NCI-H748 treated with DMSO at 0.1 percent for 48 hours (cell line): ENCODE data around the gene MOCOS.

Experiments used
- DNase-seq: peaks from one replicate; lab custom pipeline; 2025; lab: John Stamatoyannopoulos, UW

MOCOS gene

GRCh38 chr18:36304723-36305122 lies 117.4 kb downstream of the MOCOS start:
- DNase-seq: no peak

DNA sequence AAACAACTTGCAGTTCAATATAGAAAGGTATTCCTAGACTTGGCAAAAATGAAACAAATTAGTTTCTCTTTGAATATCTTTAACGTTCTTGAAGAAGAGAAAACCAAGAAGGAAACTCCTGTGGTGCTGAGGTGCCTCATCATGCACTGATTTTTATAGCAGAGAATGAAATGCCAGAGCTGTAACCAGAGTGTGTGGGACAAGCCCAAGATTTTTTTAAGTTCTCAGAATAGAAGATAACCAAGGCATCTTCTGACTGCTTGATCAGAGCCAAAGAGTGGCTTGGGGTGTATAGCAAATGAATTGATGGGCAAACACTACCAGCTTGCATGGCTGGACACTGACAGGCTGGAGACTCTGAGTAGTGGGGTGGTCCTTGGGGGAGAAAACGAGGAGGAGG lies 118.1 kb downstream of the MOCOS start:
- no peak for DNase-seq

DNA sequence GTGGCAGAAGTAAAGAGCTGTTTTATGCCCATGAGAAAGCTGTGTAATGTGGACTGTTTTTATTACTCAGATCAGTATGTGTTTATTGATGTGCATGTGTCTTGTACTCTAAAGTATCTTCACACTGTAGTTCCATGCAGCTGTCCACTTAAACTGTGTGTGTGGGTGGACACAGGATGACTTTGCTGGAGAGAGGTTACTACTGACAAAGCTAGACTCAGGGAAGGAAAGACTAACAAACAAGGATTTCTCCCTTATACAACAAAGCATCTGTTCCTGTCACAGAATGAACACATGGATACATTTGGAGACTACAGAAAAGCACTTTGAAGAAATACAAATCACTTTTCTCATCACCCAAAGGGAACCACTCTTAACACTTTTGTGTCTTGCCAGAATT lies 120.2 kb downstream of the MOCOS start:
- DNase-seq: no peak

GRCh38 chr18:36308711-36309435 lies 121.6 kb downstream of the MOCOS start:
- DNase-seq: no peak

- DNase-seq: no peak
These were observed 122.4 kb downstream of the MOCOS start for GRCh38 chr18:36309436-36310391.

DNA sequence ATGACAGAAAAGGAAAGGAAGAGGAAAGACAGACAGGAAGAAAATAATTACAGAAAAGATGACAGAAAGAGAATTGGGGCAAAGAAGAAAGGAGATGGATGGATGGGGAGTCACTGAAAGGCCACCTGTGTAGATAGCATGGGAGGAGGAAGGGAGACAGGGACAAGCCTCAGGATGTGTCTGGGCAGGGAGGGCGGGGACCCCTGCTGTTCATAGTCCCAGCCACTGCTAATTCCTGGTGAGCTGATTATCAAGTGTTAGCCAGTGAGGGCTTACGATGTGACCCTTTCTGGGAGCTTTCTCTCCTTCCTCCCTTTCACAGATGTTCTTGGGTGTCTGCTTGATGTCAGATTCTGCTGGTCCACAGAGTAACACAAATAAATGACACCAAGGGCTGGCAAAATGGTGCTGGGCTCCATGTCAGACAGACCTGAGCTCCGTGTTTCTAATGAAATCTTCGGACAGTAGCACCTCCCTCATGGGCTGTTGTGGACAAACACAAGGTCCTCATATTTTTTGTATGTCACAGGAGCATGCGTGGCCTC lies 123.8 kb downstream of the MOCOS start:
- no peak for DNase-seq

DNA sequence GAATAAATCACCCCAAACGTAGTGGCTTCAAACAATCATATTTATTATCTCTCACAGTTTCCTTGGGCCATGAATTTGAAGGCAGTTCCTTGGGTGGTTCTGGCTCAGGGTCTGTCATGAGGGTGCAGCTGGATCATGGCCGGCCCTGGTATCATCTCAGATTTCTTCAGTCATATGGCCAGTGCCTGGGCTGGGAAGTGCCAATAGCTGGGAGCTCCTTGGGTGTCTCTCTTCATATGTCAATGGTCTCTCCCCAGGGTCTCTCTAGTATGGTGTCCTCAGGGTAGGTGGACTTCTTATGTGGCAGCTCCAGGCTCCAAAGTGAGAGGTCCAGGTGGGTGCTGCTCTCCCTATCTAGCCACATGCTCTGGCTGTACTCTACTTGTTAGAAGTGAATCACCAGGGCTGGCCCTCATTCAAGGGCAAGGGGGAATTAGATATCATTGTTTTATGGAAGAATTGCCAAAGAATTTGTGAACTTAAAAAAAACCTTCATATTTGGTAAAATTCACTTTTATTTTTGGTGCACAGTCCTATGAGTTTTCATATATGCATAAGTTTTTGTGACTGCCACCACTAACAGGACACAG lies 125.6 kb downstream of the MOCOS start:
- no peak for DNase-seq

- DNase-seq: no peak
These were observed 126.8 kb downstream of the MOCOS start for GRCh38 chr18:36314098-36314497.

DNA sequence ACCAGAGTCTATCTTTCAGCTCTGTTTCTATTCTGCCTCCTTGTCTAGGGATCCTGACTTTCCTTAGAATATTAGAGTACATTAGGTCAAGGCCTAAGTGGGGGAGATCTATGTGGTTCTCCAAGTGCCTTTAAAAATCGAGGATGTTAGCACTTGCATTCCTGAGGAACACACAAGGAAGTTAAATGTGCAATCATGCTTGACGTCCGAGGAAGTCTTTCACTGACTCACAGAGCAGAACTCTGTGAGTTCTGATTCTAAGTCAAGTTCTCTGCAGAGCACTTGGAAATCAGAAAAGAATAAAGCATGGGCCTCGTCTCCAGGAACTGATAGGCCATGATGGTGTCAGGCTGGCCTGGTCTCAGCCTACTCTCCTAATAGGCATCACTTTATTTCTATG lies 127.5 kb downstream of the MOCOS start:
- no peak for DNase-seq

- no peak for DNase-seq
These were observed 128.4 kb downstream of the MOCOS start for GRCh38 chr18:36315736-36316135.

DNA sequence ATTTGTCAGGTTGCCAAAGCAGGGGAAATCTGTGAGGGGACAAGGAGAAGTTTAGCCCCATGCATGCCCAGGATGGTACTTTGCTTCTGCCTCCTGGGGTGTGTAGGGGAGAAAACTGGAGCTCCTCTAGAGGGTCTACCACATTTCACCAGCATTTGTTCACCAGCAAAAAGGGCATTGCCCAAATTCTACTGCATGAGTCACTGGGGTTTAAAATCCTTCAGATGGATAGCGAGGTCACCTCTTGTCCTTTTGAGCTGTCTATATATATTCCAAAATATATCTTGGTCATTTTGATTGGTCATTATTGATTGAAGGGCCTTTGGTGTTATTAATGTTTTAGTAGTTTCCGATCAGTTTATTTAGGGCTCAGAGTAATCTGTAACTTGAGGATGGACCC lies 128.9 kb downstream of the MOCOS start:
- no peak for DNase-seq
